Gastroesophageal sphincter (tissue), 4 donors: Measurements from ENCODE around the gene RAB4A. TPM values are rescaled to one million over a fixed set of nuclear protein-coding genes. Genes with fewer than 3 reads are reported as not detected.

ENCODE experiments used
- ATAC-seq: fragments of 150-250 bp; one replicate; pipeline ENCODE4 v1.9.1; 2016; ENCODE audit warnings: mild to moderate bottlenecking, moderate library complexity
- H3K27ac ChIP-seq, 4 donors: fragments of 200-600 bp; sonication (generic) in 3 of 4; 1 replicate in 3 of 4; 2 replicates in 1 of 4; pipeline ENCODE4 v1.5.1; 2016 to 2019
- H3K27me3 ChIP-seq: fragments of 200-600 bp; sonication (generic); one replicate; pipeline ENCODE4 v1.5.1; 2019
- H3K36me3 ChIP-seq, 2 donors: fragments of 200-600 bp; sonication (generic); one replicate each; pipeline ENCODE4 v1.5.1; 2019; ENCODE audit warnings: control low read depth in 1 of 2
- H3K4me1 ChIP-seq, 3 donors: fragments of 200-600 bp; sonication (generic); 1 replicate in 2 of 3; 2 replicates in 1 of 3; pipeline ENCODE4 v1.5.1; 2016 to 2019; ENCODE audit warnings: control low read depth in 2 of 3
- H3K4me3 ChIP-seq, 2 donors: fragments of 200-600 bp; sonication (generic); one replicate each; pipeline ENCODE4 v1.5.1; 2019; ENCODE audit warnings: mild to moderate bottlenecking in 1 of 2, moderate library complexity in 1 of 2
- H3K9me3 ChIP-seq, 3 donors: fragments of 200-600 bp; sonication (generic); one replicate each; pipeline ENCODE4 v1.5.1; 2017 to 2019; ENCODE audit warnings: control low read depth in 2 of 3
- CTCF ChIP-seq, 4 experiments: fragments of 200-600 bp in 2 of 4; fragments of 450-650 bp in 2 of 4; sonication (generic) in 1 of 4; IDR thresholded peaks; one replicate each; pipeline ENCODE4 v1.5.1; 2017 to 2019; ENCODE audit warnings: antibody characterized with exemption in 4 of 4, mild to moderate bottlenecking in 2 of 4, moderate library complexity in 2 of 4
- EP300 ChIP-seq: sonication (generic); formaldehyde crosslinking; IDR thresholded peaks from one replicate; pipeline ENCODE4 v1.6.1; 2017; ENCODE audit warnings: antibody characterized with exemption, mild to moderate bottlenecking
- POLR2A ChIP-seq, 2 donors: fragments of 450-650 bp; IDR thresholded peaks; one replicate each; pipeline ENCODE4 v1.6.1; 2017; ENCODE audit warnings: antibody characterized with exemption in 2 of 2, mild to moderate bottlenecking in 2 of 2, moderate library complexity in 1 of 2
- POLR2AphosphoS5 ChIP-seq: sonication (generic); formaldehyde crosslinking; IDR thresholded peaks from one replicate; pipeline ENCODE4 v1.6.1; 2017; ENCODE audit warnings: antibody characterized with exemption
- WGBS, 2 donors: methylation state at CpG; one replicate each; pipeline ENCODE4 v1.1.5; 2018; ENCODE audit warnings: low coverage in 1 of 2; 5-methylcytosine and 5-hydroxymethylcytosine counted together
- total RNA-seq, 4 donors: library from RNA; depleted of rRNA; stranded (reverse); fragments of >200 nt; gene quantifications; one replicate each; pipeline ENCODE4 v1.1.0, GENCODE V29; 2016

RAB4A gene
- total RNA-seq, 4 donors from 2014 or later = 69.3 to 136 (median 116) TPM

DNA sequence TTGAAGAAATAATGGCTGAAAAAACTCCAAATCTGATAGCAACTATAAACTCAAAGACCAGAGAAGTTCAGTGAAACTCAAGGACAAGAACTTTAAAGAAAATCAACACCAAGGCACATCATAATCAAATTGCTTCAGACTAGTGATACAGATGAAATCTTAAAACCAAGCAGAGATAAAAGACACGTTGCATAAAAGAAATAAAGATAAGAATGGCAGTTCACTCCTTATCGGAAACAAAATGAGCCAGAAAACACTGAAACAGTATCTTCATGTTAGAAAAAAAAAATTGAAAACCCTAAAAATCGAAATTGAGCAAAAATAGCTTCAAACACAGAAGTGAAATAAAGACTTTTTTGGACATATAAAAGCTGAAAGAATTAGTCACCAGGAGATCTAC is 4.6 kb upstream of the RAB4A start:
- no peak for TF ChIP-seq POLR2A (IDR thresholded peaks at IDR 0.05)
- TF ChIP-seq POLR2AphosphoS5 = no peak
- Histone ChIP-seq H3K9me3 (peaks cover 0 to 10% (median 0%) of the 10 kb centered on the region in 3 donors), H3K27me3 (no peaks in the 10 kb centered on the region), H3K36me3 (peaks cover 0 to 4% of the 10 kb centered on the region in 2 donors), H3K4me1 (peaks cover 0 to 27% (median 9%) of the 10 kb centered on the region in 3 donors), H3K4me3 (no peak overlapping the region), H3K27ac (no peak overlapping the region)
- ATAC-seq = no peak
- WGBS, 2 donors = 67 to 71% methylated on average over 3 of the region's 3 CpGs

DNA sequence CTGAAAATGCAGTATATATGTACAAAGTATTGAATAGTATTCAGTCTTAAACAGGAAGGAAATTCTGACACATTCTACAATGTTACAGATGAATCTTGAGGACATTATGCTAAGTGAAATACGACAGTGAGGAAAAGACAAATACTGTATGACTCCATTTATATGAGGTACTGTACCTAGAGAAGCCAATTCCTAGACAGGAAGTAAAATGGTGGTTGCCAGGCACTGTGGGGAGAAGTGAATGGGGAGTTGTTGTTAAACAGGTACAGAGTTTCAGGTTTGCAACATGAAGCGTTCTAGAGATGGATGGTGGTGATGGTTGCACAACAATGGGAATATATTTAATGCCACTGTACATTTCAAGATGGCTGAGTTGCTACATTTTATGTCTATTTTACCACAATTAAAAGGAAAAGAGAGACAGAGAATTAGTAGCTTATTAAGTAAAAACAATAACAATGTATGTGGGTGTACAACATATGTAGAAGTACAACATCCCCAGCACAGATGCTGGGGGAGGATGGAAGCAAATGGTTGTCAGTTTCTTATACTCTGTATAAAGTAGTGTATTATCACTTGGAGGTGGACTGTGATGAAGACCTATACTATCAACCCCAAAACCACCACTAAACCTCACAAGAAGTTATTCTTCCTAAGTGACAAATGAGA is 3.9 kb upstream of the RAB4A start:
- 60 to 82% methylated on average over 1 to 2 of the region's 2 CpGs for WGBS, 2 donors
- H3K27ac ChIP-seq = no peak overlapping the region
- no peak for ATAC-seq

GRCh38 chr1:229268505-229268904 is 2.4 kb upstream of the RAB4A start:
- 71% methylated on average over 2 of the region's 2 CpGs; no CpG with 5 or more reads in 1 of the 2 donors for WGBS, 2 donors
- Histone ChIP-seq H3K27me3 (no peaks in the 10 kb centered on the region), H3K9me3 (peaks cover 0 to 10% (median 0%) of the 10 kb centered on the region in 3 donors), H3K4me1 (peaks cover 0 to 45% (median 21%) of the 10 kb centered on the region in 3 donors), H3K27ac (peak overlapping the region in 3 of 4 donors; percentile 93 to 95 (median 95)), H3K36me3 (peaks cover 0 to 4% of the 10 kb centered on the region in 2 donors), H3K4me3 (no peak overlapping the region)
- no peak for ATAC-seq
- TF ChIP-seq POLR2AphosphoS5 (no peak), POLR2A (IDR thresholded peaks at IDR 0.05) (no peak), CTCF (IDR thresholded peaks at IDR 0.05) (no peak), EP300 (no peak)

More for the DNA sequence above, 3.9 kb upstream of the RAB4A start:
- Histone ChIP-seq H3K9me3 (peaks cover 0 to 10% (median 0%) of the 10 kb centered on the region in 3 donors), H3K4me1 (peaks cover 0 to 30% (median 9%) of the 10 kb centered on the region in 3 donors), H3K36me3 (peaks cover 0 to 4% of the 10 kb centered on the region in 2 donors), H3K27me3 (no peaks in the 10 kb centered on the region), H3K4me3 (no peak overlapping the region)
- TF ChIP-seq POLR2A (IDR thresholded peaks at IDR 0.05) (no peak), POLR2AphosphoS5 (no peak), EP300 (no peak), CTCF (IDR thresholded peaks at IDR 0.05) (no peak)

DNA sequence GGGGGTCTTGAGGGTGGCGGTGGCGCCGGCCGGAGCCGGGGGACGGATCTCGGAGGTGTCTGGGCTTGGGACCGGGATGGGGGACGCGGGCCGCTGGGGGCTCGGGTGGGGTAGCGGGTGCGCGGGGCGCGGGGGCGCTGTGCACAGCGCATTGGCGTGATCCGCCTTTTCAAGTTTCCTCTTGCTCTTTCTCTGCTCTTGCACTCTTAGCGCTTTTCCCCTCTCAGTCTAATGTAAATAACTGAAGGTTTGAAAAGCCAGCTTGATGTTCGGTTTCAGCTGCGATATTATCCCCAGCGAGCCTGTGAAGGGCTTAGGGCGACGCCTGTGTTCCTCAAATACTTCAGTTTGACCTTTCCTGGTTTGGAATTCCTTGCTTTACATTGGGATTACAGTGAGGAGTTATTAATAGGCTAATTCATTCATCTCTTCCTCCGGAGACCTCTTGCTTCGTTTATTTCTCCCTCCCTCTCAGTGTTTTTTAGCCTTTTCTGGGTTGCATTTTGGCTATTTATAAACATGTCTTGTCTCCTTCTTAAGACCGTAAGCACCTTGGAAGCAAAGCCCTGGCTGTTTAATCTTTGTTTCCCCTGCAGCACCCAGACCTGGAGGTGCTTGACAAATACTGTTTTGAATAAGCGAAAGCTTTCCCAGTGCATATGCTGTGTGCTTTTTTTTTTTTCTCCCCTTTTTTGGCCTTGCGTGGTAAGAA is 693 bp downstream of the RAB4A start:
- Histone ChIP-seq H3K36me3 (peaks cover 0 to 4% of the 10 kb centered on the region in 2 donors), H3K9me3 (peaks cover 0 to 10% (median 0%) of the 10 kb centered on the region in 3 donors), H3K4me3 (peak overlapping the region; percentile 84 to 96), H3K27ac (peak overlapping the region; percentile 71 to 95 (median 94)), H3K27me3 (no peaks in the 10 kb centered on the region), H3K4me1 (peaks cover 6 to 76% (median 29%) of the 10 kb centered on the region in 3 donors)
- WGBS, 2 donors = 0 to 3% methylated on average over 8 to 10 of the region's 32 CpGs
- peak; percentile 33 for TF ChIP-seq POLR2AphosphoS5
- no peak for TF ChIP-seq POLR2A (IDR thresholded peaks at IDR 0.05)
- no peak for TF ChIP-seq EP300
- peak in 1 of 4 experiments; percentile 46 for TF ChIP-seq CTCF (IDR thresholded peaks at IDR 0.05)
- peak; percentile 33 for ATAC-seq
